GM19240 (cell line): ENCODE data around the gene ZDHHC14.

Source experiments
- DNase-seq: peaks from one replicate; pipeline ENCODE4 v3.0.0; 2011; ENCODE audit warnings: low spot score; ENCODE audit not compliant: insufficient read length

Gene ZDHHC14

GRCh38 chr6:157615951-157616350 lies 235.0 kb downstream of the ZDHHC14 start:
- DNase-seq: no peak

- DNase-seq: no peak
Measured at GRCh38 chr6:157620944-157621343, 240.0 kb downstream of the ZDHHC14 start.

GRCh38 chr6:157621406-157621805 lies 240.4 kb downstream of the ZDHHC14 start:
- no peak for DNase-seq

DNA sequence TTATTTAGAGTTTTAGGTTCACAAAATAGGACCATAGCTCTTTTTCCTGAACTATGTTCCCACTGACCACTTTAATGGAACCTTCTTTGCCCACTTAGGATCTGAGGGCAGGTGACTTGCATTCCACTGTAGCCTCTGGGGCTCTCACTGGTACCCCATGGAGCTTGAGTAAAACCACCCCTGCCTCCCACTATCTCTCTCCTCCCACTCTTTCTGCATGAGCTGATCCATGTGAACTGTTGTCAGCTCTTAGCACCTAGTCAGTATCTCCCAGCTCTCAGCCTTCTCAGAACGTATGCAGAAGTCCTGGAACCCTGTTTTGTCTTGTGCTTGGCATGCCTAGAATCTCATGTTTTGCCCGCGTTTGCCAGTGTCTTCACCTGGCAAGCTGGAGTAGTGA lies 241.4 kb downstream of the ZDHHC14 start:
- DNase-seq: no peak

DNA sequence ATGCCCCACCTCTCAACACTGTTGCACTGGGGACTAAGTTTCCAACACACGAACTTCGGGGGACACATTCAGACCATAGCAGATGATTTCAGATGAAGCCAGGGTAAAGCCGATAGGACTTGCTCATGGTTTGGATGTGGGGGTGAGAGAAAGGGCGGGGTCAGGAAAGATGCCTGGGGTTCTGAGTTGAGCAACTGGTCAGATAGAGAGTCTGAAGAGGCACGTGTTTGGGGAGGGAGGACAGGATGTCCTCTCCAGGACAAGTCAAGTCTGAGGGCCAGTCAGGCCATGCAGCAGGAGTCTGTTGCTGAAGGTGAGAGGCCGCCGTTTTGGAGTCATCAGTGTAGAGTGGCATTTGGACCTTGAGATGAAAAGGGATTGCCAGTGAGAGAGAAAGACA lies 244.1 kb downstream of the ZDHHC14 start:
- no peak for DNase-seq

DNA sequence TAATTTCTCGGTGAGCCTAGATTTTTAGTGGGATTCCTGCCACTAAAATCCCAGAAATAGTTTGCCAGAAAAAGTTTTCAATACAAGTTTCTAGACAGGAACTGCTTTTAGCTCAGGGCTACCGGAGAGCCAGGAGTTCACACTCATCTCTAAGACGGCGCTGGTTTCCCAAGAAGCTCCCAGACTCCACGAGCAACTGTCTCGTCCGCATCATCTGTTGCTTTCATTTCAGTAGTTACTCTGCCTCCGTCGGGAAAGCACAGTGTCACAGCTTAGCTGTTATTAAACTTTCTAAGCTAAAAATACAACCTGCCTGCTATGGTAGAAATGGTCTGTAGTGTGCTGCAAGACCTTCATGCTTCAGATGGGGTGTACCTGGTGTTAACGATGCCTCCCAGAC lies 244.8 kb downstream of the ZDHHC14 start:
- DNase-seq: no peak

DNA sequence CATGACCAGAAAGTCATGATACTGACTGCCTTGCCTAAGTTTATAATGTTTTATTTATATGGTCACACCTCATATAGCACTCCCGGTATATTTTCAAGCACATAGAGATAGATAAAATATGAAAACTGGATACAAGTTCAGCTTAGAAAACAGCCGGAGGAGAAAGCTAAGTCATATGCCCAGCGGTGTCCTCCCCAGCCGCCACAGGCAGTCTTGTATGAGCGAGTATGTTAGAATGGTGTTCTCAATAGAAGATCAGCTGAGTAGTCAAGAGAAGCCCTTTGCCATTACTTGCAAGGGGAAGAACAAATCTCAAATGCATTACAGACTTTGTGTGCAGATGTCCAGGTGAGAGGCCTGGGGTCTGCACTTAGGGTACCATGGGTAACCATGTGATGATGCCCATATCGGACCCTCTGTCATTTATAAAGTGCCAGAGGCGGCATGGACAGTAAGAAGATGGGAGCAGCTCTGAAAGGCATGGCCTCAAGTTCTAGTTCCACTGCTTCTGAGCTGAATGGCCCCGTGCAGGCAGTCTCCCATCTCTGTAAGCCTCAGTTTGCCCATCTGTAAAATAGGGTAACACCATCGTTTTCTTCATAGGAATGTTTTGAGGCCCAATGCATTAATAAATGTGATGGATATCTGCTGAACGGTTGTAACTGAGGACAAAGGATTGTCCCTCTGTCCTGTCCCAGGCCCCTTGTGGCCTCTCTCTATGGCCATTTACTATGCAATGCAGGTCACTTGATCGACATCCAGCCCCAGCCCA lies 246.4 kb downstream of the ZDHHC14 start:
- no peak for DNase-seq

DNA sequence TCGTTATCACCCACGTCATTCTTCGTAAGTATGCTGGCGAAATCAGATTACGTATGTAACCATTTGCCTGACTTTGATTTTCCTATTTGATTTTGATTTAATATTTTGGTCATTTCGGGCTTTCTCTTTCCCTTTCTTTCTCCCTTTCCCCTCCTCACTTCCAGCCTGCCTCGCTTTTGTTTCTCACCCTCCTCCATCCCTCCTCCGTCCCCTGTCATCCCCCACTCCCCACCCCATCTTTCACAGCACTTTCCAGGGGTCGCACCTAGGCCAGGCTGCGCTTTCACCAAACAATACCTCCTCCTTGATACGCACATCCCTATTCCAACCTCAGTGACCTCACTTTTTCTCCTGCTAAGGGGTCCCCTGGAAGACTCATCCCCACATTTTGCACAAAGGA lies 247.5 kb downstream of the ZDHHC14 start:
- DNase-seq: no peak

DNA sequence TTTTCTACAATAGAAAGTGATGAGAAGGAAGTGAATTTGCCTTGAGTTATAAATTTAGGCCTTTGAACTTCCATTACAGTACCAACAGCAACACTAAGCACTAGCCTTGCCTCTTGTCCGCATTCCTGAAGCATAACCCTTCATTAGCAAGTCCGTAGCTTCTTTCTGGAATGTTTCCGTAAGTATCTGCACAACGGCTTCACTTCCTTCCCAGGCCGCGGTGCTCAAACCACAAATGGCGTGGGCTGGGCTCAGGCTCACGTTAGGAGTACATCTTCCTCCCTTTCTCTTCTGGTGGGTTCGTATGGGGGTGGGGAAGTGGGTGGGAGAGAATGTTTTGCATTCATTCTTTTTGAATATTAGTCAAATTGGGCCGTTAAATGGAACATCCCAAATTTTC lies 248.2 kb downstream of the ZDHHC14 start:
- DNase-seq: no peak

- no peak for DNase-seq
Measured at GRCh38 chr6:157630463-157631080, 249.6 kb downstream of the ZDHHC14 start.

DNA sequence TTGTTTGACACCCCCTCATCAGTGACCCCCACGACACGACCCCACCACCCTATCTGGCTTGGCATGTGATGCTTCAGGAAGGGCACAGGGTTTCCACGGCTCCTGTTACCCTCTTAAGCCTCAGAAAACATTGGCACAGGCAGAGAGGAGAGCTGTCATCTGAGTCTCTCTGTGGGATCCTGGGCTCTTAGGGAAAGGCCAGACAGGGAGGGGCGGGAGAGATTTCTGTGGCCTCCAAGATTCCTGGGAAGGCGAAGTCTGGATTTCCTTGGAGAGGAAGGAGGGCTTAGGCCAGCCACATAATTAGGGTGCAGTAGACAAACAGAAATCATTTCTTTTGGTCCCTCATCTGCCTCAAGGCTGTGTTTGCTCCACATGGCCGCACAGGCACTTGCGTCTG lies 250.4 kb downstream of the ZDHHC14 start:
- no peak for DNase-seq

- no peak for DNase-seq
Measured at GRCh38 chr6:157631838-157632614, 251.0 kb downstream of the ZDHHC14 start.

DNA sequence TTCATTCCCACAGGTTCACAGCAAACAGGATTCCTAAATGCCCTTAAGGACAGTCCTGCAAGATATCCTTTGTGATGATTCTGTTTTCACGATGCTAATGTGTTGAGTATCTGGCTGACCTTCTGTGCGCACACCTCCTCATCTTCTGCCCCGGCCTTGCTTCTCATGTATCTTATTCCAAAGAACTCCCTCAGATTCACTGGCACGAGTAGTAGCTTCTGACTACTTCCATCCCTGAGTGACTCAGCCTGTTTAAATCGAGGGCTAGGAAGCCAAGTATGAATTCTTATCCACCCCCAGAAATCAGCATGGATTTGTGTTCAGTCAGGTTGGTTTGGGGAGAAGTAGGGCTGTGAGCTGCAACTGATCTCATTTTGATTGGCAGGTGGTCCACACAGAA lies 251.8 kb downstream of the ZDHHC14 start:
- no peak for DNase-seq

GRCh38 chr6:157634546-157634945 lies 253.6 kb downstream of the ZDHHC14 start:
- no peak for DNase-seq

DNA sequence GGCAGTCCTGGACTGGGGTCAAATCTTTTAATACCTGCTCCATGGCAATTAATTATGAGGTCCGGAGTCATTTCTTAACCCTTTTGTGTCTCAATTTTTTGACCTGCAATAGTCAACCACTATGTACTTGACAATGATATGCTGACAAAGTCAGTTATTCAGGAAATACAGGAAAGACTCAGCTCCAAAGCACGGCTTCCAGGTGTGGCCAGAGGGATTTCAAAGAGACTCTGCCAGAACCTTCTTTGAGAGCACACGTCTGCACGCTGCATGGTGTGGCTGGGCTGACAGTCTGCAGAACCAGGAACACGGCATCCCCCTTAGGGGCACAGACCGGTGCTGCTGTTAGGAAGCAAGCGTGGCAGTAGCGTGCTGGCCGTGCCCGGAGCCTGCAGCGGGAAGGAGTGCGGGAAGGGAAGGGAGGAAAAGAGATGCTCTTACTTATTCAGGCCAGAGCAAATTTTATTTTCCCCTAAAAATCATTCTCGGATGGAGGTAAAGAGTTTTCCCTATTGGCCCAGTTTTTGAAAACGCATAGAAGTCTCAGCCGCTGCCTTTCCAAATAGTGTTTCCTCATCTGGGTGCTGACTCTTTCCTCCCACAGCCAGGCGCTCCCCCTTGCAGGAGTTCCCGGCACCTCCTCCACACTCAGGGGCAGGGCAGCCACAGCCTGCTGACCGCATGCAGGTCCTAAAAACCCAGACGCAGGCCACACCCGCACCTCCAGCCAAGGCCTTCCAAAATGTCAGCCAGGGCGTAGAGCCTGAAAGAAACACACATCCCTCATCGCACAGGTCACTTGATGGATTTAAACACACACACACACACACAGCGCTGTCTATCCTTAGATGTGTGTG lies 254.6 kb downstream of the ZDHHC14 start:
- DNase-seq: no peak

DNA sequence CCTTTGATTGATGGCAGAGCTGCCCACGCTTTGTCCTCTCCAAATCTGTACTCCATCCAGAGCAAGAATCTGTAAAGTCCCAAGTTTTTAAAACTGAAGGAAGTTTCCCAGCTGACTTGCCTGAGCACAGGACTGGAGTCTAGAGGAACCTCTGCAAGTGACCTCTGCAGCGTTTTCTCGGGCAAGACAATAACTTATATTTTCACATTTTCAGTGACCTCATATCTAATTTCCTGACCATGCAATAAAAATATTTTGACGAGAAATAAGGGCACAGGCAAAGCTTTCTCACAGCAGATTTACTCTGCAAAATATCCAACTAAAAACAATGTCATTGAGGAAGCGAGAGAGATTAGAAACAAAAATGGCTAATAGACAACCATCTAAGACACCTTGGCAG lies 256.5 kb downstream of the ZDHHC14 start:
- DNase-seq: no peak

DNA sequence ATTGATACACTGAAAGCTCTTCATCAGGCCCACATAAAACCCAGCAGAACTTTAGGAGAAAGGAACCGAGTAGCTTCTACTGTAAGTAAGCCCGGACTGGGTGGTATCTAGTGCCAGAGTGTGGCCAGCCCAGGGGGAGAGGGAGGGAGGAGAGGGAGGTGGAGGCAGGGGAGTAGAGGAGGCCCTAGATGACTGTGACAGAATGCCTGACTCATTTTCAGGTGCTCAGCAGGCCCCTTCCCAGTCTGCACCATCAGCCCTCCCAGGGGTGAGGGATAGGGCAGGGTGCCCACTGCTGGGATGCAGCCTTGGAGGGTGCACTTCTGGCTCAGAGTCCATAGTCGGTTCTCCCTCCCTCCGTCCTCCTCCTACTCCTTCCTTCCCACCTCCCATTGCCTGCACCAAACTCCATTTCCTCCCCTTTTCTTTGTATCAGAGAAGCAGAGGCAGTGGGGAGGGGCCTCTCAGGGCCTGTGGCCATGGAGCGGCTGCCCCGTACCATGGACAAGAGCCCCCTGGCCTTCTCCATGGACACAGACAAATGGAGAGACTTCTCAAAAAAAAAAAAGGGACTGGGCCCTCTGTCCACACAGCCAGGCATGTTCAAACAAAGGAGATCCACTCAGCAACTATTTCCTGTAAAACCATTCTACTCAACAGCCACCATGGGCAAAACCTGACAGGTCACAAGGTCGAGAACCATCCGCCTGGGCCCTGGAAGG lies 257.1 kb downstream of the ZDHHC14 start:
- no peak for DNase-seq

DNA sequence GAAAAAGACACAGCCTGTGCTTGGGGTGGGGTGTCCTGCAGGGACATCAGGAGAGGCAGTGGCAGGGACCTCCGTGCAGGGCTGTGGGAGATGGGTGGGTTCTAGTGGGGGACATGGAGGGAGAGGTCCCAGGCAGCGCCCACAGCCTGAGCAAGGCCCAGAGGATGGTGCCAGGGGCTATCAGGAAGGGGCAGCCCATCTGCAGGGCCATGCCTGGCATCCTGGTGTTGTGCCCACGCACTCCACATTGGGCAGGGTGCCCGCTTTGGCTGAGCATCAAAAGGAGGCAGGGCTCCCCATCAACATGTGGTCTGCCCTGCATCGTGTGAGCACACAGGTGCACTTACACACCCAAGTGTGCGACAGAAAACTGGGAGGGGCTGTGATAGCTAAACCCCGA lies 257.8 kb downstream of the ZDHHC14 start:
- DNase-seq: no peak

- DNase-seq: no peak
Measured at GRCh38 chr6:157640746-157641451, 259.9 kb downstream of the ZDHHC14 start.

- no peak for DNase-seq
Measured at GRCh38 chr6:157641837-157642236, 260.8 kb downstream of the ZDHHC14 start.
